Stimulated activated CD4-positive, alpha-beta T cell treated with anti-CD3 and anti-CD28 coated beads, Interleukin-15, amount 100 ng/mL, for 1 hour (primary cell): ENCODE data around the gene PER2.
"Not testable (repeated sequence)": the region's sequence is repeated elsewhere in the genome, so short reads cannot be mapped to it uniquely, and the experiment has no call there.

ENCODE experiments used
- DNase-seq, 2 donors: peaks; one replicate each; pipeline ENCODE4 v3.0.0-alpha.2; 2020; ENCODE audit warnings: low read depth in 1 of 2, low spot score in 1 of 2

The PER2 gene

DNA sequence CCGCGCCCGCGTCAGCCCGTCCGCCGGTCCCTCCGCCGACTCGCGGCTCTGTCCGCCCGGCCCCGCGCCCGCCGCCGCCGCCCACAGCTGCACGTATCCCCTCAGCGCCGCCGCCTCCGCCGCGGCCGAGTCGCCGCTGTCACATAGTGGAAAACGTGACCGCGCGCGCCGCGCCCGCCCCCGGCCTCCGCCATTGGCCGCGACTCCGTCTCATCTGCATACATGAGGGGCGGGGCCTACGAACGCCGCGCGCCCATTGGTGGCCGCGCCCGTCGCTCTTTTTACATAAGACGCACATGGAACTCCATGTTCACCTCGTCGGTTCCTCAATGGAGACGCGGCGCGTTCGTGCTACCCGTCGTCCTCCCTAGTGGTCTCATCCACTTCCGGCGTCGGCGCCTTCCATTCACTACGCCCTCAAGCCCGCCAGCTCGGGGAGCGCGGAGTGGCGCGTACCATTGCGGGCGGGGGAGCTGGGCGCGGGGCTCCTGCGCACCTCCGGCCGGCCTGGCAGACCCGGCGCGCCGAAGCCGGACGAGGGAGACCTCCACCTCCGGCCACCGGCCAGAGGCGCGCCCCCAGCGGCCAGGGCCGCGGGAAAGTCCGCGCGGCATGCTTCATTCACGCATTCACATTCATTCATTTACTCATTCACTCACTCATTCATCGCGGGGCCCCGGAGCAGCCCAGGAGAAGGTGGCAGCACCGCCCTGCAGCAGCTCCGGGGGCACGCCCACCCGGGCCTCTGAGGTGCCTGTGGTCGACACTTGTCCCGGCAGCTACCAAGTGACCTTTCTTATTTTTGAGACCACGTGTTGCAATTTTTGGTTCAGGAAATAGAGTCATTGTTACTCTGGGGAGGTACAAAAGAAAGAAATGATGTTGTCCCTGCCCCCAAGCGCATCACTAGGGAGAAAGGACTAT, 502 bp upstream of the PER2 start:
- DNase-seq: peak; percentile 96

- peak in 1 of 2 donors; percentile 16 for DNase-seq
Measured at GRCh38 chr2:238286987-238287736, 1.2 kb downstream of the PER2 start.

DNA sequence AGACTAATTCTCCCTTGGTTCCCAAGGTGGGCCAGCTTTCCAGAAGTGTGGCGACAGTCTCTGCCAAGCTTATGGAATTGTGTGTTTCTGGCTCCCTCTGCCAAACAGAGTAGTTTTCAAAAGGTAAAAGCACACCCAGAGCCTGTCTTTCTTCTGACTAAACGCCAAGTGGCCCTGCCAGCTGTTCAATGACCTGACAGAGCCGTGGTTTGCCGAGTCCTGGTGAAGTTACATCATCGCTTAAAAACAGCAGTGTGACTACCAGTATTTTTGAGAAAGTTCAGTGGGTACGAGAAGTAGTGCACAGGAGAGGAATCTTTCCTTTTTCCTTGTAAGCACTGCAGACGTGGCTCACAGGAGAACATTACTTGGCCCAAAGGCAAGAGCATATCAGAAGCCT, 1.9 kb downstream of the PER2 start:
- DNase-seq: no peak

DNA sequence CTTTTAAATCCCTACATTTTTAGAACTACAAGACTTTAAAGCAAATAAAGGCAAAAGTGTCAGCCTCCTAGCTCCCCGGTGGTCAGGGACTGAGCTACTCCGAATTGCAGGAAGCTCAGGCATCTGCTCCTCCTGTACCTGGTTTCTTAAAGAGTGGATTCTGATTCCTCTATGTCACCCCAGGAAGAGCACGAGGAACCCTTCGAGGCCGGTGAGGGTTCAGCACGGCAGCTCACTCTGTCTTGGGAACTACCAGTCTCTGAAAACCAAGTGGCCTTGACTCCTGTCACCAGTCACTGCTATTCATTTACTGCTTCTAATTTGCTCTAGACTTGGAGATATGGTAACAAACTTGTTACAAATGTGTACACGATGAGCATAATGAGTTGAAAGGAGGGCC, 2.3 kb downstream of the PER2 start:
- no peak for DNase-seq

DNA sequence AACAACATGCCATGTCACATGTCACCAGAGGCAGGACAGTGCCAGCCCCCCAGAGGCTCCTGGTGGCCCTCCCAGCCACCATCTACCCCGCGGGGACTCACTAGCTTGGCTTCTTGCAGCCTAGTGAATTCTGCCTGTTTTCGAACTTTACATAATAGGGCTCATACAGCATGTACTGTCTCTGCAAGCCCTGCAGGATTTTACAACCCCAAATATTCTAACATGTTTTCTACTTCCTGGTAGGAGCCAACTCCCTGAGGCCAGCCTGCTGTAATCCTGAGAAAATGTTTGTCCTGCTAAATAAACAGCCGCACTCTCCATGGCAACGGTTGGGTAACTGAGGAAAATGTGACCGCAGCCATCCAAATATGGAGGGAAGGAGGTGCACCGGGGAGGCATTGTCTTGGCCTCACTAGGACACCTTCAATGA, 2.7 kb downstream of the PER2 start:
- DNase-seq: no peak

DNA sequence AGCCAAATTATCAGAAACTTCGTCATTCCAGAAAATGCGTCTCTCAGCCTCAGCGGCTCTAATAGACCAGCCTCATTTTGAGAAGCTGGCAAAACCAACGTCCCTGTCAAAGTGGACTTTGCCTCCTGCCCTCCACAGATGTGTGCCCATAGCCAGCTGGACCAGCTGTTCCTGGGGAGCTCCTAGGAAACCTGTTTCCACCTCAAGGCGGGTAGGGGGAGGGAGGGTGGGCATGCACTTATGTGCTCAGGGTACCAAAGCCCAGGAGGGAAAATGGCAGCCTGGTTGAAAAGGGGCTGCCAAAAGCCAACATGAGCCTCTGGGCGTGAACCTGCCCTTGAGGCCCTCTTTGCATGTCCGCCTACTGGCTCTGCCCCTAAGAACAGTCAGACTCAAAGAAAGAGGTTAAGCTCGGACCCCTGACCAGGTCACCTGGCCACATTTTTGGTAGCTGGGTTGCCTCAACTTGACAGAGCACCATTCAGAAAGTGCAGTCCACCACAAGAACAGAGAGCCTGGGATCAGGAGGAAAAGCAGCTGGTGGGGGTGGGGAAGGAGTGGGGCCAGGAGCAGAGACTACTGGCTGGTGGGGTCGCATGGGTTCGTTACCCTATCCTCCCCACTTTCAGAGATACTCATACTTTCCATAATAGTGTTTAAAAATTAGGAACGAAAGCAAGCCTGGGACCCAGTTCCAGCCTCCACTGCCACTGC, 3.5 kb downstream of the PER2 start:
- DNase-seq: no peak

GRCh38 chr2:238282861-238283738, 5.3 kb downstream of the PER2 start:
- no peak for DNase-seq

DNA sequence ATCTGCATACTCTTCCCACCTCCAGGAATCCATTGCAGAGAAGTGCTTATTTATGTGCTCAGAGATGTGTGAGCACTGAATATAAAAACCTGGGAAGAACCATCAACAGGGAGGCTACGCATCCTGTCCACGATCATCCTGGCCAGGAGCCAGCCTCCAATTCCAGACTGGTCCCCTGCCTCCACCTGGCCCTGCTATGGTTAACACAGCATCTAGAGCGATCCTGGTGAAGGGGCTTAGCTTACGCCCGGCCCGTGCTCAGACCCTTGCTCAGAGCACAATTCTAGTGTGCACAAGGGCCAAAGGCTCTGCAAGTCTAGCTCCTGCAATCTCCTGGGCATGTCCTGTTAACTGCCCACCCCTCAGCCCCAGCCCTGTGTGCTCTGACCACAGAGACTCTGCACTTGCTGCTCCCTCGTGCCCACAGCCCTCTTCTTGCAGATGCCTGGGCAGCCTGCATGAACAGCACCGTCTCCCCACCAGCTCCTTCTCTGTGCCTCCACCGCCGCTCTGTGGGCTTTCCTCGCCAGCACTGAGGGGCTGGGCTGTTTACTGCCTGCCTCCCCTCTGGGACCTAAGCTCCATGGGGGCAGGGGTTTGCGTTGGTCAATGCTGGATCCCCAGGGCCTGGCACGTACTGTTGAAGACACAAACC, 6.5 kb downstream of the PER2 start:
- no peak for DNase-seq

- no peak for DNase-seq
Measured at GRCh38 chr2:238280083-238280825, 8.2 kb downstream of the PER2 start.

DNA sequence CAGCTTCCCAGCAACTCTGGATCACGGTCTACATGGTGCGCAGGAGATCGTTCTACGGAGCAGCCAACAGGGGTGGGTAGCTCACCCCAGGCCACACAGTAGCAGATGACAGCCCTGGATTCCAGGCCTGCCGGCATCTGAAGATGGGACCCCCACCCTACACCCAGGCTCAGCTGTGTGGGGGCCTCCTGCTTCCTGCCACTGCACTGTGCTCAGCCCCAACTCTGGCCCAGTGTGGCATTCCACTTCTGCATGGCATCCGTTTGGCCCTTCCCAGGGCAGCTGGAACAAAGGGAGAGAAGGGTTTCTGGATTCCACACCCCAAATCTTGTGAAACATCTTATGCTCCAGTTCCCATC, 9.1 kb downstream of the PER2 start:
- no peak for DNase-seq

GRCh38 chr2:238278626-238279323, 9.6 kb downstream of the PER2 start:
- no peak for DNase-seq

DNA sequence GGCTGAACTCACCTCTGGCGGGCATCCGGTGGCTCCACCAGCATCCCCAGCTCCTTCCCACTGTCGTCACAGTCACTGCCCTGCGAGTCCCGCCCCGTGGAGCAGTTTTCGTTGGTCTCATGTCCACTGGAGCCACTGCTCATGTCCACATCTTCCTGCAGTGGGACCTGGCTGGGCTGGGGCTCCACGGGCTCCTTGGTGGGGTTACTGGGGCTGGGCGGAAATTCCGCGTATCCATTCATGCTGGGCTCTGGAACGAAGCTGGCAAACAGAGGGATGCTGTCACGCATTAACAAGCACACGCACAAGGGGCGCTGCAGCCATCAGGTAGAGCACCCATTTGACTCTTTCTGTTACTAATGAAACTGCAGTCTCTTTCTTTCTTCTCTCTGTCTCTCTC, 10.7 kb downstream of the PER2 start:
- DNase-seq: no peak

DNA sequence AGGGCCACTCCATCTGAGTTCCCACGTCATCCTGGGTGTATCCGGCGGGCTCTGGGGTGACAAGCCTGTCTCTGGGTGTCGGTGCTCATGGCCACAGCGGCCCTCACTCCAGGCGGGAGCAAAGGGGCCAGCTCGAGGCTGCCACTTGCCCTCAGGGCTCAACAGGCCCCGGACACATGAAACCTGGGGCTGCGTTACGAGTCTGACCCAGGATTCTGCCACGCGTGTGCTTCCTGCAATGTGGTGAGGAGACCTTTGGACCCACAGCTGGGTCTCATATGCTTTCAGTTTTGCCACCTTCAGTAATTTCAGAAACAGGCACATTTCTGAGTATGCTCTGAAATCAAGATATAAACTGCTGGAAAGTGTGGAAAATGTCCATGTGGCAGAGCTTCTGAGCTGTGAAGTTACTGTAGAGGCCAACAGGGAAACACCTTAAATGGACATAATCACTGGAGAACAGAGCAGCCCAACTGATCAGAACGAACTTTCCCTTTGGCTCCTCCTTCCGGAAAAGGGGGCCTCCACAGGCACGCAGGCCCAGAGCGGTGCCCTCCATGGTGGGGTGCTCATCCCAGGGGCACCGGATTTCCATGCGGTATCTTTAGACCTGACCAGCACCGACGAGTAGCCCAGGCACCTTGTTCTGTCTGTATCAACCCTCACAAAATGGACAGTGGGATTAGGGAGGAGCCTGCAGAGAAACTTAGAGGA, 14.1 kb downstream of the PER2 start:
- no peak for DNase-seq

DNA sequence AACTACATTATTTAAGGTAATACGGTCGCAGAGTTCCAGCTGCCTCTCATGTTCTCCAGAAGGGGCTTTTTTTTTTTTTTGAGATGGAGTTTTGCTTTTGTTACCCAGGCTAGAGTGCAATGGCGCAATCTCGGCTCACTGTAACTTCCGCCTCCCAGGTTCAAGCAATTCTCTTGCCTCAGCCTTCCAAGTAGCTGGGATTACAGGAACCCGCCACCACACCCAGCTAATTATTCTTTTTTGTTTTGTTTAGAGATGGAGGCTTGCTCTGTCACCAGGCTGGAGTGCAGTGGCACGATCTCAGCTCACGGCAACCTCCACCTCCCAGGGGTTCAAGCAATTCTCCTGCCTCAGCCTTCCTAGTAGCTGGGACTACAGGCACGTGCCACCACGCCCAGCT, 15.0 kb downstream of the PER2 start:
- DNase-seq: not testable (repeated sequence)

- DNase-seq: no peak
Measured at GRCh38 chr2:238272156-238272555, 16.3 kb downstream of the PER2 start.

DNA sequence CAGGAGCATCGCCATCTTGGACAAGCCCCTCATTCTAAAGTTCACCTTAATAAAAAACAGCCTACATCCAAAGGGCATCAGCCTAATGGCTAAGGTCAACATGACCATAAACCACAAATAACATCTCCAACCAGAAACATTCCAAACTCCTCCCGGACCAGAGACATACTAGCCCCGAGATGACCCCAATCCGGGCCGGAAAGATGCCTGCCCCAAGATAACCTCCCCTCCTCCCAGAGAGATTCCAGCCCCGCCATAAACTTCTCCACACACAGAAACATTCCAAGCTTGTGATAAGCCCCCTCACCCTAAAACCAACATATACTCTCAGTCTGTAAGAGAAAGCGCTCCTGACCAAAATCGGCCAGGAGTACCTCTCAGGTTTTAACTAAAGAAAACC, 16.7 kb downstream of the PER2 start:
- not testable (repeated sequence) for DNase-seq

DNA sequence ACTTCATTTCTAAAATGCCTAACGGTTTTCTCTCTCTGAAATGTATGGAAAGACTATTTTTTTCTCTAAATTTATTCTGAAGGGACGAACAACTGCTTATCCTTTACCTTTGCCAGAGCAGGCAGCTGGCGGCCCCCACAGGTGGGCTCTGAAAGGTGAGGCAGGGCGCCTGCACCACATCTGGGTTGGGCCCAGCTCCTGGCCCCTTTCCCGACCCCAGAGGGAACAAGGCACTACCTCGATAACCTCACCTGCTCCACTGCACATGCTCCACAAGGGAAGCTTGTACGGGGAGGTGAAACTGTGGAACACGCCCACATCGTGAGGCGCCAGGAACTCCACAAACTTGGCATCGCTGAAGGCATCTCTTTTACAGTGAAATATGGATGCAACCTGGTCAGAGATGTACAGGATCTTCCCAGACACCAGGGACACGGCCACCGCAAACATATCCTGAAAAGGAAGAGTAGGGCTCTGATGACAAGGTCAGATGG, 17.3 kb downstream of the PER2 start:
- DNase-seq: no peak

- no peak for DNase-seq
Measured at GRCh38 chr2:238270606-238271005, 17.8 kb downstream of the PER2 start.
